Ramos (cell line): ENCODE data around the gene TSPEAR.

Experiments used
- in situ Hi-C: fragments of 300-500 bp; cut with MboI; formaldehyde crosslinking; loops from one replicate; pipeline ENCODE4 v1.14.3; 2022; ENCODE audit warnings: low sequenced_read_pairs; ENCODE audit not compliant: unreplicated experiment

Gene TSPEAR

GRCh38 chr21:44526096-44526997 lies 185.0 kb downstream of the TSPEAR start:
- in situ Hi-C loops: loop anchor here (5.0 kb wide), 1 partner anchor 44 kb away; no protein-coding TSS in a partner anchor

- in situ Hi-C loops: loop anchor here (5.0 kb wide), 1 partner anchor 43 kb away; no protein-coding TSS in a partner anchor
These were observed 185.8 kb downstream of the TSPEAR start for GRCh38 chr21:44525391-44526095.

- in situ Hi-C loops: loop anchor here (5.0 kb wide), 1 partner anchor 42 kb away; no protein-coding TSS in a partner anchor
These were observed 186.7 kb downstream of the TSPEAR start for GRCh38 chr21:44524414-44525371.

- in situ Hi-C loops: no loop called here
These were observed 187.6 kb downstream of the TSPEAR start for GRCh38 chr21:44523567-44524413.

GRCh38 chr21:44522753-44523204 lies 188.6 kb downstream of the TSPEAR start:
- in situ Hi-C loops: no loop called here

GRCh38 chr21:44521928-44522752 lies 189.2 kb downstream of the TSPEAR start:
- in situ Hi-C loops: no loop called here

GRCh38 chr21:44521301-44521927 lies 190.0 kb downstream of the TSPEAR start:
- in situ Hi-C loops: no loop called here

- in situ Hi-C loops: no loop called here
These were observed 190.8 kb downstream of the TSPEAR start for GRCh38 chr21:44520326-44521300.

- in situ Hi-C loops: no loop called here
These were observed 191.7 kb downstream of the TSPEAR start for GRCh38 chr21:44519346-44520325.

- in situ Hi-C loops: no loop called here
These were observed 192.7 kb downstream of the TSPEAR start for GRCh38 chr21:44518686-44519085.

GRCh38 chr21:44517175-44517899 lies 194.0 kb downstream of the TSPEAR start:
- in situ Hi-C loops: no loop called here

GRCh38 chr21:44516828-44517174 lies 194.6 kb downstream of the TSPEAR start:
- in situ Hi-C loops: no loop called here

- in situ Hi-C loops: no loop called here
These were observed 195.0 kb downstream of the TSPEAR start for GRCh38 chr21:44516342-44516741.

GRCh38 chr21:44515359-44516165 lies 195.8 kb downstream of the TSPEAR start:
- in situ Hi-C loops: no loop called here
